Sigmoid colon (tissue), 4 donors: Measurements from ENCODE around the gene PLEKHA7.

Experiments used
- CTCF ChIP-seq, 4 experiments: fragments of 450-650 bp in 3 of 4; fragments of 200-600 bp in 1 of 4; IDR thresholded peaks; one replicate each; pipeline ENCODE4 v1.5.1; 2016 to 2019; ENCODE audit warnings: antibody characterized with exemption in 4 of 4, mild to moderate bottlenecking in 3 of 4, moderate library complexity in 2 of 4
- POLR2A ChIP-seq, 2 donors: fragments of 450-650 bp; IDR thresholded peaks; one replicate each; pipeline ENCODE4 v1.6.1; 2016; ENCODE audit warnings: antibody characterized with exemption in 2 of 2, mild to moderate bottlenecking in 2 of 2, moderate library complexity in 2 of 2
- POLR2AphosphoS5 ChIP-seq, 4 donors: sonication (generic); formaldehyde crosslinking; IDR thresholded peaks; one replicate each; pipeline ENCODE4 v1.6.1; 2017; ENCODE audit warnings: antibody characterized with exemption in 4 of 4

- TF ChIP-seq CTCF (IDR thresholded peaks at IDR 0.05) (no peak), POLR2AphosphoS5 (IDR thresholded peaks at IDR 0.05) (no peak), POLR2A (IDR thresholded peaks at IDR 0.05) (no peak)
Measured at GRCh38 chr11:16853859-16854258, 160.4 kb downstream of the PLEKHA7 start.
